ENCODE measurements around the gene CD14.
"Not testable (repeated sequence)": the region's sequence is repeated elsewhere in the genome, so short reads cannot be mapped to it uniquely, and the experiment has no call there.

The CD14 gene

GRCh38 chr5:140633021-140633471 lies at the start of gene CD14:
Gene CD14, minus strand, starts transcription at chr5:140633175. Its CDS starts 104 bp downstream, at chr5:140633071.
- DNase-seq = no peak

- DNase-seq = no peak
These were observed 46.0 kb upstream of the CD14 start for GRCh38 chr5:140678993-140679392.

GRCh38 chr5:140677947-140678346 lies 45.0 kb upstream of the CD14 start:
- DNase-seq = no peak

- no peak for DNase-seq
These were observed 41.7 kb upstream of the CD14 start for GRCh38 chr5:140674629-140675028.

GRCh38 chr5:140674211-140674610 lies 41.2 kb upstream of the CD14 start:
- DNase-seq = no peak

GRCh38 chr5:140673187-140673976 lies 40.4 kb upstream of the CD14 start, which contains the start of gene DND1:
Gene DND1, minus strand, starts transcription at chr5:140673576. Its CDS starts 34 bp downstream, at chr5:140673542.
- no peak for DNase-seq

GRCh38 chr5:140672455-140673186 lies 39.6 kb upstream of the CD14 start:
- DNase-seq = no peak

GRCh38 chr5:140671472-140672125 lies 38.6 kb upstream of the CD14 start:
- DNase-seq = no peak

- not testable (repeated sequence) for DNase-seq
These were observed 38.1 kb upstream of the CD14 start for GRCh38 chr5:140671035-140671434.

- DNase-seq = peak; percentile 97
These were observed 31.6 kb upstream of the CD14 start, which contains the start of gene WDR55 for GRCh38 chr5:140664359-140665119. Gene WDR55, plus strand, starts transcription at chr5:140664904. Its CDS starts 9 bp downstream, at chr5:140664913.

- no peak for DNase-seq
These were observed 31.0 kb upstream of the CD14 start for GRCh38 chr5:140664030-140664358.

GRCh38 chr5:140660371-140660770 lies 27.4 kb upstream of the CD14 start:
- DNase-seq = not testable (repeated sequence)

GRCh38 chr5:140658870-140659269 lies 25.9 kb upstream of the CD14 start:
- DNase-seq = no peak

GRCh38 chr5:140647042-140647419 lies 14.1 kb upstream of the CD14 start:
- no peak for DNase-seq

GRCh38 chr5:140642718-140643117 lies 9.7 kb upstream of the CD14 start:
- DNase-seq = no peak

GRCh38 chr5:140641716-140642115 lies 8.7 kb upstream of the CD14 start:
- no peak for DNase-seq

- peak; percentile 98 for DNase-seq
These were observed 6.4 kb upstream of the CD14 start, which contains the start of gene TMCO6 for GRCh38 chr5:140639148-140639981. Gene TMCO6, plus strand, starts transcription at chr5:140639451. Its CDS starts 77 bp downstream, at chr5:140639528.

GRCh38 chr5:140638898-140639147 lies 5.8 kb upstream of the CD14 start:
- DNase-seq = not testable (repeated sequence)

- no peak for DNase-seq
These were observed 4.6 kb upstream of the CD14 start for GRCh38 chr5:140637371-140638100.

GRCh38 chr5:140635291-140636257 lies 2.6 kb upstream of the CD14 start:
- DNase-seq = no peak
